WTC11 (cell line): ENCODE data around the gene GNL3. TPM values are rescaled to one million over a fixed set of nuclear protein-coding genes. Genes with fewer than 3 reads are reported as not detected.
A peak's percentile ranks its signal among the peaks of the same experiment; 100 is the strongest.

ENCODE experiments used
- AFF4 ChIP-seq: sonication (generic); formaldehyde crosslinking; IDR thresholded peaks from 2 replicates; pipeline ENCODE4 v1.8.1; 2023; ENCODE audit warnings: mild to moderate bottlenecking, missing genetic modification reagents, borderline replicate concordance
- ATF1 ChIP-seq: sonication (generic); formaldehyde crosslinking; IDR thresholded peaks from 2 replicates; pipeline ENCODE4 v1.8.1; 2023; ENCODE audit warnings: mild to moderate bottlenecking, moderate library complexity, missing genetic modification reagents
- ATF6 ChIP-seq: sonication (generic); formaldehyde crosslinking; IDR thresholded peaks from 2 replicates; pipeline ENCODE4 v1.8.1; 2023; ENCODE audit warnings: mild to moderate bottlenecking, missing genetic modification reagents
- CBFB ChIP-seq: sonication (generic); formaldehyde crosslinking; IDR thresholded peaks from 2 replicates; pipeline ENCODE4 v1.8.1; 2022; ENCODE audit warnings: mild to moderate bottlenecking, low read depth, missing genetic modification reagents
- CREM ChIP-seq: sonication (generic); formaldehyde crosslinking; IDR thresholded peaks from 2 replicates; pipeline ENCODE4 v1.8.1; 2022; ENCODE audit warnings: mild to moderate bottlenecking, missing genetic modification reagents, moderate library complexity
- FOXK1 ChIP-seq: sonication (generic); formaldehyde crosslinking; IDR thresholded peaks from 2 replicates; pipeline ENCODE4 v1.8.0; 2022; ENCODE audit warnings: mild to moderate bottlenecking, moderate library complexity, missing genetic modification reagents
- GRHL2 ChIP-seq: fragments of 250-450 bp; sonication (Bioruptor Pico); IDR thresholded peaks from 2 replicates; pipeline ENCODE4 v1.8.0; 2022; ENCODE audit warnings: mild to moderate bottlenecking, moderate library complexity; ENCODE audit not compliant: insufficient replicate concordance, severe bottlenecking
- MAX ChIP-seq: sonication (generic); formaldehyde crosslinking; IDR thresholded peaks from 2 replicates; pipeline ENCODE4 v1.8.0; 2022; ENCODE audit warnings: mild to moderate bottlenecking, missing genetic modification reagents
- NFE2L1 ChIP-seq: sonication (generic); formaldehyde crosslinking; IDR thresholded peaks from 2 replicates; pipeline ENCODE4 v1.8.1; 2023; ENCODE audit warnings: missing genetic modification reagents
- NFYB ChIP-seq: sonication (generic); formaldehyde crosslinking; conservative IDR thresholded peaks from 2 replicates; pipeline ENCODE4 v1.8.0; 2022; ENCODE audit warnings: low read depth, missing genetic modification reagents
- PRDM15 ChIP-seq: sonication (generic); formaldehyde crosslinking; IDR thresholded peaks from 2 replicates; pipeline ENCODE4 v1.8.0; 2022; ENCODE audit warnings: missing genetic modification reagents
- PREB ChIP-seq: sonication (generic); formaldehyde crosslinking; IDR thresholded peaks from 2 replicates; pipeline ENCODE4 v1.8.1; 2022; ENCODE audit warnings: mild to moderate bottlenecking, missing genetic modification reagents, moderate library complexity, borderline replicate concordance
- SP1 ChIP-seq: sonication (generic); formaldehyde crosslinking; conservative IDR thresholded peaks from 2 replicates; pipeline ENCODE4 v1.8.1; 2022; ENCODE audit warnings: missing genetic modification reagents
- TEAD1 ChIP-seq: sonication (generic); formaldehyde crosslinking; IDR thresholded peaks from 2 replicates; pipeline ENCODE4 v1.8.0; 2022; ENCODE audit warnings: mild to moderate bottlenecking, missing genetic modification reagents
- TEAD4 ChIP-seq: sonication (generic); formaldehyde crosslinking; IDR thresholded peaks from 2 replicates; pipeline ENCODE4 v1.8.0; 2022; ENCODE audit warnings: mild to moderate bottlenecking, missing genetic modification reagents
- ZBTB43 ChIP-seq: sonication (generic); formaldehyde crosslinking; IDR thresholded peaks from 2 replicates; pipeline ENCODE4 v1.8.1; 2023; ENCODE audit warnings: mild to moderate bottlenecking, missing genetic modification reagents
- ZNF232 ChIP-seq: sonication (generic); formaldehyde crosslinking; IDR thresholded peaks from 2 replicates; pipeline ENCODE4 v1.8.0; 2022; ENCODE audit warnings: mild to moderate bottlenecking, missing genetic modification reagents
- ZNF317 ChIP-seq: sonication (generic); formaldehyde crosslinking; IDR thresholded peaks from 2 replicates; pipeline ENCODE4 v1.8.1; 2023; ENCODE audit warnings: low read depth, mild to moderate bottlenecking, moderate library complexity, missing genetic modification reagents, borderline replicate concordance
- ZNF532 ChIP-seq: fragments of 250-450 bp; sonication (Bioruptor Pico); IDR thresholded peaks from 2 replicates; pipeline ENCODE4 v1.9.0; 2021; ENCODE audit warnings: mild to moderate bottlenecking, borderline replicate concordance
- total RNA-seq: library from RNA; stranded (reverse); gene quantifications from 3 replicates; pipeline ENCODE4 v1.2.3, GENCODE V29; 2021

GNL3 gene
- total RNA-seq, 1 experiment from 2014 or later, result 180 TPM

GRCh38 chr3:52705688-52706686 lies 20.2 kb downstream of the GNL3 start, which contains the start of the genes GLT8D1 and SPCS1 (continued):
- TF ChIP-seq ZNF317 (CRISPR knock-in tag), result 0 out of 2 replicates have a peak, but pooled peaks have one; percentile 13
- peak; percentile 73; the same call in 1 of the 2 replicates for TF ChIP-seq FOXK1 (CRISPR knock-in tag)
- no peak for TF ChIP-seq GRHL2 (CRISPR knock-in tag)
- TF ChIP-seq PREB (CRISPR knock-in tag), result 0 out of 2 replicates have a peak, but pooled peaks have one; percentile 63
- no peak for TF ChIP-seq TEAD4 (CRISPR knock-in tag)
- TF ChIP-seq PRDM15 (CRISPR knock-in tag), result no peak
- TF ChIP-seq ATF1, result peak; percentile 82; the same call in 1 of the 2 replicates
- TF ChIP-seq MAX, result peak; percentile 85
- no peak for TF ChIP-seq ZNF532 (CRISPR knock-in tag)
- TF ChIP-seq ZNF232 (CRISPR knock-in tag), result peak; percentile 14; the same call in 1 of the 2 replicates
- 0 out of 2 replicates have a peak, but pooled peaks have one; percentile 2 for TF ChIP-seq NFYB
- peak; percentile 74 for TF ChIP-seq SP1 (CRISPR knock-in tag)
- TF ChIP-seq NFE2L1, result 0 out of 2 replicates have a peak, but pooled peaks have one; percentile 66
- peak; percentile 82 for TF ChIP-seq CREM (CRISPR knock-in tag)
- TF ChIP-seq ATF6, result no peak
- TF ChIP-seq CBFB (CRISPR knock-in tag), result peak; percentile 49; the same call in 1 of the 2 replicates
- TF ChIP-seq ZBTB43 (CRISPR knock-in tag), result 0 out of 2 replicates have a peak, but pooled peaks have one; percentile 1
- 0 out of 2 replicates have a peak, but pooled peaks have one; percentile 30 for TF ChIP-seq AFF4
- TF ChIP-seq TEAD1 (CRISPR knock-in tag), result peak; percentile 24; the same call in 1 of the 2 replicates
